ENCODE measurements around the gene WEE1. TPM values are rescaled to one million over a fixed set of nuclear protein-coding genes. Genes with fewer than 3 reads are reported as not detected.

Gene WEE1
- polyA plus RNA-seq, 1 experiment, result 44.8 TPM

GRCh38 chr11:9563196-9563730 lies 10.2 kb upstream of the WEE1 start:
- ChIA-PET POLR2A (no interaction called here), CTCF (no interaction called here)
- no peak overlapping the region for H3K27ac ChIP-seq (ENCODE audit: low read depth, low read length)
- no peaks in the 10 kb centered on the region for H3K27me3 ChIP-seq (ENCODE audit: control insufficient read depth, insufficient read depth, low read length)
- H3K9me3 ChIP-seq (ENCODE audit: control insufficient read depth, insufficient read depth, low read length), result peaks cover 4% of the 10 kb centered on the region
- DNase-seq (ENCODE audit: low read depth, low spot score), result no peak
- TF ChIP-seq CTCF (IDR thresholded peaks at IDR 0.05; ENCODE audit: low read depth, low read length), result no peak
- H3K4me3 ChIP-seq (ENCODE audit: low read depth, low read length), result no peak overlapping the region

- ChIA-PET CTCF (interaction anchor here (1.9 kb wide), 1 partner anchor 31 kb away, joined by 11 read pairs; no protein-coding TSS in a partner anchor), POLR2A (interaction anchor here (0.5 to 1.4 kb wide), 6 partner anchors 31 to 1185 kb away, joined by 3 to 6 read pairs (median 4); partner anchors contain the start of genes CTR9 and ZNF143)
- Histone ChIP-seq H3K4me3 (ENCODE audit: low read depth, low read length) (peak overlapping the region; percentile 5; the same call in 1 of the 2 replicates), H3K9me3 (ENCODE audit: control insufficient read depth, insufficient read depth, low read length) (peaks cover 1% of the 10 kb centered on the region; the same call in 1 of the 2 replicates), H3K27ac (ENCODE audit: low read depth, low read length) (peak overlapping the region; percentile 91), H3K27me3 (ENCODE audit: control insufficient read depth, insufficient read depth, low read length) (no peaks in the 10 kb centered on the region)
- DNase-seq (ENCODE audit: low read depth, low spot score), result peak; percentile 100
- no peak for TF ChIP-seq CTCF (IDR thresholded peaks at IDR 0.05; ENCODE audit: low read depth, low read length)
Measured at GRCh38 chr11:9565822-9566560, 7.5 kb upstream of the WEE1 start.

GRCh38 chr11:9566561-9567063 lies 6.9 kb upstream of the WEE1 start:
- CTCF ChIA-PET, result interaction anchor here (1.9 kb wide), 1 partner anchor 32 kb away, joined by 11 read pairs; no protein-coding TSS in a partner anchor

GRCh38 chr11:9567401-9567800 lies 6.1 kb upstream of the WEE1 start:
- CTCF ChIA-PET, result interaction anchor here (1.9 kb wide), 1 partner anchor 33 kb away, joined by 11 read pairs; no protein-coding TSS in a partner anchor
- Histone ChIP-seq H3K27ac (ENCODE audit: low read depth, low read length) (no peak overlapping the region), H3K4me3 (ENCODE audit: low read depth, low read length) (no peak overlapping the region), H3K27me3 (ENCODE audit: control insufficient read depth, insufficient read depth, low read length) (no peaks in the 10 kb centered on the region), H3K9me3 (ENCODE audit: control insufficient read depth, insufficient read depth, low read length) (no peaks in the 10 kb centered on the region)
- DNase-seq (ENCODE audit: low read depth, low spot score), result no peak
- TF ChIP-seq CTCF (IDR thresholded peaks at IDR 0.05; ENCODE audit: low read depth, low read length), result no peak
- POLR2A ChIA-PET, result interaction anchor here (0.7 to 0.8 kb wide), 2 partner anchors 182 to 820 kb away, joined by 4 to 6 read pairs; no protein-coding TSS in a partner anchor

More at GRCh38 chr11:9566561-9567063, 6.9 kb upstream of the WEE1 start:
- Histone ChIP-seq H3K27me3 (ENCODE audit: control insufficient read depth, insufficient read depth, low read length) (no peaks in the 10 kb centered on the region), H3K9me3 (ENCODE audit: control insufficient read depth, insufficient read depth, low read length) (no peaks in the 10 kb centered on the region), H3K27ac (ENCODE audit: low read depth, low read length) (peak overlapping the region; percentile 91), H3K4me3 (ENCODE audit: low read depth, low read length) (no peak overlapping the region)
- TF ChIP-seq CTCF (IDR thresholded peaks at IDR 0.05; ENCODE audit: low read depth, low read length), result no peak
- POLR2A ChIA-PET, result interaction anchor here (0.5 to 1.4 kb wide), 7 partner anchors 31 to 1184 kb away, joined by 3 to 6 read pairs (median 5); partner anchors contain the start of genes CTR9 and ZNF143
- DNase-seq (ENCODE audit: low read depth, low spot score), result no peak
